Subcutaneous abdominal adipose tissue (tissue), 5 donors: ENCODE results near the gene IZUMO4.
"Not testable (repeated sequence)": the region's sequence is repeated elsewhere in the genome, so short reads cannot be mapped to it uniquely, and the experiment has no call there.

Experiments used
- H3K27ac ChIP-seq: one replicate; pipeline ENCODE4 v1.7.0; 2013; ENCODE audit warnings: low read depth, mild to moderate bottlenecking, inconsistent platforms, low read length, moderate library complexity
- H3K27me3 ChIP-seq, 5 donors: one replicate each; pipeline ENCODE4 v1.7.0; 2013; ENCODE audit warnings: low read length in 5 of 5, inconsistent platforms in 1 of 5; ENCODE audit not compliant: control insufficient read depth in 5 of 5, insufficient read depth in 4 of 5
- H3K36me3 ChIP-seq, 5 donors: one replicate each; pipeline ENCODE4 v1.7.0; 2013; ENCODE audit warnings: low read length in 5 of 5; ENCODE audit not compliant: control insufficient read depth in 5 of 5, insufficient read depth in 5 of 5
- H3K4me1 ChIP-seq, 5 donors: one replicate each; pipeline ENCODE4 v1.7.0; 2013; ENCODE audit warnings: low read length in 5 of 5, mild to moderate bottlenecking in 3 of 5, moderate library complexity in 1 of 5; ENCODE audit not compliant: control insufficient read depth in 5 of 5, insufficient read depth in 5 of 5
- H3K4me3 ChIP-seq, 5 donors: one replicate each; pipeline ENCODE4 v1.7.0; 2013; ENCODE audit warnings: low read length in 5 of 5, low read depth in 1 of 5
- H3K9ac ChIP-seq, 5 donors: one replicate each; pipeline ENCODE4 v1.7.0; 2013; ENCODE audit warnings: low read length in 5 of 5, mild to moderate bottlenecking in 4 of 5, moderate library complexity in 3 of 5
- H3K9me3 ChIP-seq, 5 donors: one replicate each; pipeline ENCODE4 v1.7.0; 2013; ENCODE audit warnings: low read length in 5 of 5; ENCODE audit not compliant: control insufficient read depth in 5 of 5
- donor health status: healthy.
- donor health status: healthy.
- donor health status: healthy.
- donor health status: healthy.
- donor health status: healthy.

Gene IZUMO4

DNA sequence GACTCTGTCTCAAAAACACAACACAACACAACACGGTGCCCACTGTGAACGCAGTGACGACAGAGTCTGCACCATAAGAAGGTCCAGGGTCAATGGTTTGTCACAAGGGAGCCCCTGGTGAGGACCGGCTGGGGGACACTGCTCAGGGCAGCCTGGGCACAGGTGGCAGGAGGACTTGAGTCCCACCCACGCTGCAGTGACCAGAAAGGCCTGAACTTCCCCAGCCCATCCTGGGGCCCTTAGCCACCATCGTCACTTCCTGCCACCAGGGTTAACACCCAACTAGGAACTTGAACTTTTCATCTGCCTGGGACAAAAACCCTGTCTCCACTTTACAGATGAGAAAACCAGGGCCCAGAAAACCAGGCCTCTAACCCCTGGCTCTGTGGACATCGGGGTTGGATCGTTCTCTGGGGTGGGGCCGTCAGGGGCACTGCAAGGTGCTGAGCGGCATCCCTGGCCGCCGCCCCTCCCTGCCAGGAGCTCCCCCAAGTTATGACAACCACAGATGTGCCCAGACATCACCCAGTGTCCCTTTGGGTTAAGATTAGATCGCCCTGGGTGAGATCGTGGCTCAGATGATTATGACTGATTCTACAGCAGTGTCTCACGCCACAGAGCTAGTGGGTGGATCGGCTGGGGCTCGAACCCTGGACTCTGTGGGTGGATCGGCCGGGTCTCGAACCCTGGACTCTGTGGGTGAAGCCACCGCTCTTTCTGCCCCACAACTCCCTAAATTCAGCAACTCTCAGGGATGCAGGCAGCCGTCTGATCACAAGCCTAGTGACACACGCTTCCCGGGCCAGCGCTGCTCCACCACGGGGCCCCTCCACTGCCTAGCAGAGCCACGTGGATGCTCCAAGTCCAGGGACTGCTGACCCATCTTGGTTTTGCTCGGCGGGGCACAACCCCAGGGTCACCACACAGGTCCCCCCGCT is 14.6 kb upstream of the IZUMO4 start:
- H3K36me3 ChIP-seq, result peaks cover 0 to 57% (median 48%) of the 10 kb centered on the region in 5 donors
- peaks cover 0 to 43% (median 32%) of the 10 kb centered on the region in 5 donors for H3K4me1 ChIP-seq
- H3K27ac ChIP-seq, result no peak overlapping the region
- H3K9me3 ChIP-seq, result no peaks in the 10 kb centered on the region
- H3K4me3 ChIP-seq, result peak overlapping the region in 2 of 5 donors; percentile 0 to 30
- no peaks in the 10 kb centered on the region for H3K27me3 ChIP-seq
- peak overlapping the region in 1 of 5 donors; percentile 5 for H3K9ac ChIP-seq

DNA sequence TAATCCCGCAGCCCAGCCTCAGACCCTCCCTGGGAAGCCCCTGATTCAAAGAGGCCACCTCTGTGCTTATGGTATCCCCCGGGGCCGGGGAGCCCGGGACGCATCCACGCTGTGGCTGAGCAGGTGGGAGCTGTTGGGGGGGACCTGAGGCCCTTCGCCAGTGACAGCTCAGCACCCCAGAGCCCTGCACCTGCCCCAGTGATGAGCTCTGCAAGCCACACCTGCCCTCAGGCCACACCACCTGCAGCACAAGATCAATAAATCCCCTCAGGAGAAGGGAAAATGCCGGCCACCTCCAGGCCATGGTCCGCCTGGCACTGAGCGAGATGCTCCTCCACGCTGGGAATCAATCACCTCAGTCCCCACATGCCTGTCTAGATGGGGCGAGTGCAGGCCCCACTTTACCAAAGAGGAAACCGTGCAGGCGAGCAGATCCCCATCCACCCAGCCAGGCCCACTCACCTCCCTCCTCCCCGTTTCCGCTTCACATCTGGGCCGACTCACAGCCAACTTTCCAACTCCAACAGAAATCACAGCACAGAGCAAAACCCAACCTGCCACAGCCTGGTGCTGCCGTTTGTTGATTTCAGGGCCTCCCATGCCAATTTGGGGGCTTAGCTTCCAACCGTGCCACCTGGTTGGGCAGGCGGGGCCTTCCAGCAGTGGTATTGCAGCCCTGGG is 13.4 kb upstream of the IZUMO4 start:
- Histone ChIP-seq H3K4me1 (peaks cover 0 to 55% (median 41%) of the 10 kb centered on the region in 5 donors), H3K27ac (no peak overlapping the region), H3K4me3 (peak overlapping the region in 2 of 5 donors; percentile 30 to 39), H3K27me3 (no peaks in the 10 kb centered on the region), H3K9ac (peak overlapping the region in 1 of 5 donors; percentile 35), H3K9me3 (no peaks in the 10 kb centered on the region), H3K36me3 (peaks cover 0 to 45% (median 36%) of the 10 kb centered on the region in 5 donors)

GRCh38 chr19:2084993-2085720 is 11.6 kb upstream of the IZUMO4 start:
- peak overlapping the region in 1 of 5 donors; percentile 17 for H3K9ac ChIP-seq
- peak overlapping the region; percentile 57 for H3K27ac ChIP-seq
- peak overlapping the region in 2 of 5 donors; percentile 40 to 44 for H3K4me3 ChIP-seq
- H3K9me3 ChIP-seq, result no peaks in the 10 kb centered on the region
- H3K4me1 ChIP-seq, result peaks cover 0 to 71% (median 55%) of the 10 kb centered on the region in 5 donors
- peaks cover 0 to 26% (median 22%) of the 10 kb centered on the region in 5 donors for H3K36me3 ChIP-seq
- H3K27me3 ChIP-seq, result no peaks in the 10 kb centered on the region

DNA sequence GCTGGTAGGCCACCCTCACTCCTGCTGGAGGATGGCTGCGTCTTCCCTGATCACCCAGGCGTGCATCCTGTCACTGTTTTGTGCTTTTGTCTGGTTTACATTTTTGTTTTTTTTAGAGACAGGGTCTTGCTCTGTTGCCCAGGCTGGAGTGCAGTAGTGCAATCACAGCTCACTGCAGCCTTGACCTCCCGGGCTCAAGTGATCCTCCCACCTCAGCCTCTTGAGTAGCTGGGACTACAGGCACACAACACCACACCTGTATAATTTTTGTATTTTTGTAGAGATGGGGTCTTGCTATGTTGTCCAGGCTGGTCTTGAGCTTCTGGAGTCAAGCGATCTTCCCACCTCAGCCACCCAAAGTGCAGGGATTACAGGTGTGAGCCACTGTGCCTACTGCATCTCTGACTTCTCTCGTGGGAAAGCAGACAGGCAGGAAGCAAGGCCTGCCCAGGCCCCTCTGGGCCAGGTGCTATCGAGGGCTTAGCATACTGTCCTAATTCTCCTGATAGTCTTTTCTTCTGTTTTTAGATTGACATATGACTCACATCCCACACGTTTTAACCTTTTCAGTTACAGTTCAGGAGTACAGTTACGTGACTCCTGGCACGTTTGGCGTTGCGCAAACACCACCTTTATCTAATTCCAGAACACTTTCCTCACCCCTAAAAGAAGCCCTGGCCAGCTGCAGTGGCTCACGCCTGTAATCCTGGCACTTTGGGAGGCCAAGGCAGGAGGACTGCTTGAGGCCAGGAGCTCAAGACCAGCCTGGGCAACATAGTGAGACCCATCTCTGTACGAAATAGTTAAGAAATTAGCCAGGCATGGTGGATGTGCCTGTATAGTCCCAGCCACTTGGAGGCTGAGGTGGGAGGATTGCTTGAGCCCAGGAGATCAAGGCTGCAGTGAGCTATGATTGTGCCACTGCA is 9.8 kb upstream of the IZUMO4 start:
- H3K4me1 ChIP-seq, result peaks cover 3 to 85% (median 64%) of the 10 kb centered on the region in 5 donors
- not testable (repeated sequence) for H3K9ac ChIP-seq

DNA sequence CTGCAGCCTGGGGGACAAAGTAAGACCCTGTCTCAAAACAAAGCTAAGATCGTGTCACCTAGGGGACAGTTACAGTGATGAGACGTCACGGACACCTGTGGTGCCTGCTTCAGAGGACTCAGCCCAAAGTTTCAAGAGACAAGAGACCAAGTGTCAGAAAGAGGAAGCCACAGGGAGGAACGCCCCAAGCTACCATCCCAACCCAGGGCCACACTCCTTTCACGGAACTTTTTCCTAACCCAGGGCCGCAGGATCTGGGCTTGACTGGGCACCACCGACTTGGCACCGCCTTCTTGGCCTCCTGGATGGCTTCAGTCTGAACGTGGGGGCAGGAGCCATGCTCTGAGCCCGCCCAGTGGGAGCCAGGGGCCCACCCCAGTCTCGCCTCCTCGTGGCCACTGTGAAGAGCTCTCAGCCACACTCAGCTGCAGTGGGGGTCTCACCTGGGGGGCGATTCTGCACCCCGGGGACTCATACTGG is 9.1 kb upstream of the IZUMO4 start:
- Histone ChIP-seq H3K4me3 (no peak overlapping the region), H3K4me1 (peaks cover 3 to 85% (median 60%) of the 10 kb centered on the region in 5 donors), H3K27me3 (no peaks in the 10 kb centered on the region), H3K9ac (peak overlapping the region in 1 of 5 donors; percentile 4), H3K9me3 (no peaks in the 10 kb centered on the region), H3K27ac (no peak overlapping the region), H3K36me3 (peaks cover 0 to 16% (median 8%) of the 10 kb centered on the region in 5 donors)

More for the DNA sequence above, 9.8 kb upstream of the IZUMO4 start:
- H3K36me3 ChIP-seq, result peaks cover 0 to 22% (median 13%) of the 10 kb centered on the region in 5 donors
- not testable (repeated sequence) for H3K4me3 ChIP-seq, H3K9me3 ChIP-seq, H3K27me3 ChIP-seq, H3K27ac ChIP-seq

- no peaks in the 10 kb centered on the region for H3K9me3 ChIP-seq
- H3K27ac ChIP-seq, result peak overlapping the region; percentile 58
- peaks cover 0 to 7% (median 4%) of the 10 kb centered on the region in 5 donors for H3K36me3 ChIP-seq
- H3K4me3 ChIP-seq, result no peak overlapping the region
- H3K4me1 ChIP-seq, result peaks cover 4 to 87% (median 61%) of the 10 kb centered on the region in 5 donors
- H3K27me3 ChIP-seq, result no peaks in the 10 kb centered on the region
- no peak overlapping the region for H3K9ac ChIP-seq
Observed at GRCh38 chr19:2089001-2089711, 7.6 kb upstream of the IZUMO4 start.

GRCh38 chr19:2089727-2090053 is 7.0 kb upstream of the IZUMO4 start:
- Histone ChIP-seq H3K9me3 (no peaks in the 10 kb centered on the region), H3K9ac (peak overlapping the region in 1 of 5 donors; percentile 47), H3K36me3 (peaks cover 0 to 7% (median 4%) of the 10 kb centered on the region in 5 donors), H3K27ac (peak overlapping the region; percentile 58), H3K4me1 (peaks cover 7 to 92% (median 66%) of the 10 kb centered on the region in 5 donors), H3K4me3 (no peak overlapping the region), H3K27me3 (no peaks in the 10 kb centered on the region)

DNA sequence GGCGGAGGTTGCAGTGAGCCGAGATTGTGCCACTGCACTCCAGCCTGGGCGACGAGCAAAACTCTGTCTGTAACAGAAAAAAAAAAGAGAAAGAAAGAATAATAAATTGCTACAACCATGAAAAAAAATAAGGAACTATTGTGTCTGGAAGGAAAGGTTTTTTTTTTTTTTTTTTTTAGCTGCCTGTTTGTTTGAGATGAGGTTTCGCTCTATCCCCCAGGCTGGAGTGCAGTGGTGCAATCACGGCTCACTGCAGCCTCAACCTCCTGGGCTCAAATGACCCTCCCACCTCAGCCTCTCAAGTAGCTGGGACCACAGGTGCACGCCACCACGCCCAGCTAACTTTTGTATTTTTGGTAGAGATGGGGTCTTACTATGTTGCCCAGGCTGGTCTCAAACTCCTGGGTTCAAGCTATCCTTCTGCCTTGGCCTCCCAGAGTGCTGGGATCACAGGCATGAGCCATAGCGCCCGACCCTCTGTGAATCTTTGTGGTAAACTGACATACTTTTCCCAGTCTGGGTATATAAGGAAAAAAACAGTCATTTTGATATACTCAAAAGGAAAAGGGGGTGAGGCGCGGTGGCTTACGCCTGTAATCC is 4.7 kb upstream of the IZUMO4 start:
- H3K4me1 ChIP-seq, result peaks cover 7 to 85% (median 61%) of the 10 kb centered on the region in 5 donors
- peak overlapping the region; percentile 58 for H3K27ac ChIP-seq
- not testable (repeated sequence) for H3K36me3 ChIP-seq, H3K9ac ChIP-seq, H3K27me3 ChIP-seq, H3K4me3 ChIP-seq, H3K9me3 ChIP-seq
